Measurements from ENCODE around the gene NFX1.

- no peak for TF ChIP-seq CTCF (IDR thresholded peaks at IDR 0.05)
- TF ChIP-seq POLR2A (IDR thresholded peaks at IDR 0.05), result no peak
- TF ChIP-seq POLR2AphosphoS5 (IDR thresholded peaks at IDR 0.05), result no peak
Measured at GRCh38 chr9:33245341-33245740, 45.0 kb upstream of the NFX1 start.

All from stomach (tissue), 4 donors.